Astrocyte (in vitro differentiated cells and primary cell): Measurements from ENCODE around the gene MRTFA. TPM values are rescaled to one million over a fixed set of nuclear protein-coding genes. Genes with fewer than 3 reads are reported as not detected.
"Not testable (repeated sequence)": the region's sequence is repeated elsewhere in the genome, so short reads cannot be mapped to it uniquely, and the experiment has no call there.

ENCODE experiments used
- DNase-seq: peaks from one replicate; pipeline ENCODE4 v3.0.0-alpha.2; 2010; ENCODE audit warnings: low read depth
- FAIRE-seq: peaks from 2 replicates; lab custom pipeline; 2011; peaks lifted over from hg19 to GRCh38; lab: Jason Lieb, UNC
- H2AFZ ChIP-seq: 2 replicates; pipeline ENCODE4 v1.6.0; 2012; ENCODE audit warnings: low read depth, low read length, inconsistent platforms
- H3K27ac ChIP-seq: 2 replicates; pipeline ENCODE4 v1.5.1; 2011; ENCODE audit warnings: low read depth, low read length, inconsistent platforms
- H3K27me3 ChIP-seq: 2 replicates; pipeline ENCODE4 v1.6.0; 2011; ENCODE audit warnings: low read length, inconsistent platforms; ENCODE audit not compliant: insufficient read depth
- H3K36me3 ChIP-seq: 2 replicates; pipeline ENCODE4 v1.5.1; 2011; ENCODE audit warnings: low read length, inconsistent platforms; ENCODE audit not compliant: insufficient read depth
- H3K4me1 ChIP-seq: 2 replicates; pipeline ENCODE4 v1.5.1; 2011; ENCODE audit warnings: low read length, inconsistent platforms; ENCODE audit not compliant: insufficient read depth
- H3K4me2 ChIP-seq: 2 replicates; pipeline ENCODE4 v1.6.0; 2012; ENCODE audit warnings: low read length, inconsistent platforms
- H3K4me3 ChIP-seq: 2 replicates; pipeline ENCODE4 v1.5.1; 2011; ENCODE audit warnings: low read depth, mild to moderate bottlenecking, low read length, inconsistent platforms; ENCODE audit not compliant: insufficient read depth
- H3K79me2 ChIP-seq: 2 replicates; pipeline ENCODE4 v1.6.0; 2012; ENCODE audit warnings: mild to moderate bottlenecking, low read length, inconsistent platforms; ENCODE audit not compliant: insufficient read depth
- H3K9ac ChIP-seq: 2 replicates; pipeline ENCODE4 v1.6.0; 2012; ENCODE audit warnings: mild to moderate bottlenecking, low read length, inconsistent platforms
- H3K9me3 ChIP-seq: 2 replicates; pipeline ENCODE4 v1.5.1; 2012; ENCODE audit warnings: low read depth, mild to moderate bottlenecking, low read length, inconsistent platforms; ENCODE audit not compliant: insufficient read depth
- H4K20me1 ChIP-seq: 2 replicates; pipeline ENCODE4 v1.6.0; 2012; ENCODE audit warnings: low read length, inconsistent platforms; ENCODE audit not compliant: insufficient read depth
- H3K27ac Mint-ChIP-seq: one replicate; pipeline ENCODE4 v1.8.0; 2021; ENCODE audit warnings: mild to moderate bottlenecking, mixed read lengths; ENCODE audit not compliant: unreplicated experiment
- H3K27me3 Mint-ChIP-seq: one replicate; pipeline ENCODE4 v1.8.0; 2021; ENCODE audit warnings: low read depth, mixed read lengths; ENCODE audit not compliant: unreplicated experiment
- H3K36me3 Mint-ChIP-seq: one replicate; pipeline ENCODE4 v1.8.0; 2021; ENCODE audit warnings: low read depth, mixed read lengths; ENCODE audit not compliant: unreplicated experiment
- H3K4me1 Mint-ChIP-seq: one replicate; pipeline ENCODE4 v1.8.0; 2021; ENCODE audit warnings: low read depth, mixed read lengths; ENCODE audit not compliant: unreplicated experiment
- H3K4me3 Mint-ChIP-seq: one replicate; pipeline ENCODE4 v1.8.0; 2021; ENCODE audit warnings: mild to moderate bottlenecking, moderate library complexity, mixed read lengths; ENCODE audit not compliant: unreplicated experiment
- H3K9me3 Mint-ChIP-seq: one replicate; pipeline ENCODE4 v1.8.0; 2021; ENCODE audit warnings: mild to moderate bottlenecking, mixed read lengths; ENCODE audit not compliant: unreplicated experiment
- CTCF ChIP-seq: IDR thresholded peaks from 2 replicates; pipeline ENCODE4 v1.5.1; 2011; ENCODE audit warnings: low read depth, mild to moderate bottlenecking, inconsistent platforms, low read length, moderate library complexity; ENCODE audit not compliant: insufficient read depth
- EZH2 ChIP-seq: IDR thresholded peaks from 2 replicates; pipeline ENCODE4 v1.6.1; 2012; ENCODE audit warnings: mild to moderate bottlenecking, low read length, inconsistent platforms; ENCODE audit not compliant: insufficient read depth
- total RNA-seq: library from RNA; stranded (reverse); gene quantifications from 2 replicates; pipeline ENCODE4 v1.2.1, GENCODE V29; 2021

The MRTFA gene
- total RNA-seq, 1 donor from 2014 or later: 74.3 TPM

GRCh38 chr22:40660730-40661129, 24.2 kb upstream of the MRTFA start:
- H3K27ac Mint-ChIP-seq: no peak overlapping the region
- H3K9me3 ChIP-seq: no peaks in the 10 kb centered on the region
- no peak overlapping the region for H2AFZ ChIP-seq
- no peak overlapping the region for H3K4me2 ChIP-seq
- no peak overlapping the region for H3K4me3 Mint-ChIP-seq
- H3K4me1 Mint-ChIP-seq: no peaks in the 10 kb centered on the region
- FAIRE-seq (no peak), DNase-seq (no peak)
- no peak overlapping the region for H3K9ac ChIP-seq
- no peak overlapping the region for H3K4me3 ChIP-seq
- peaks cover 7% of the 10 kb centered on the region for H3K27me3 Mint-ChIP-seq
- no peaks in the 10 kb centered on the region for H3K27me3 ChIP-seq
- no peaks in the 10 kb centered on the region for H3K36me3 ChIP-seq
- H3K9me3 Mint-ChIP-seq: peaks cover 4% of the 10 kb centered on the region
- no peaks in the 10 kb centered on the region for H3K4me1 ChIP-seq
- no peaks in the 10 kb centered on the region for H3K79me2 ChIP-seq
- no peak overlapping the region for H3K27ac ChIP-seq
- H3K36me3 Mint-ChIP-seq: no peaks in the 10 kb centered on the region
- TF ChIP-seq CTCF (no peak), EZH2 (no peak)
- no peaks in the 10 kb centered on the region for H4K20me1 ChIP-seq

DNA sequence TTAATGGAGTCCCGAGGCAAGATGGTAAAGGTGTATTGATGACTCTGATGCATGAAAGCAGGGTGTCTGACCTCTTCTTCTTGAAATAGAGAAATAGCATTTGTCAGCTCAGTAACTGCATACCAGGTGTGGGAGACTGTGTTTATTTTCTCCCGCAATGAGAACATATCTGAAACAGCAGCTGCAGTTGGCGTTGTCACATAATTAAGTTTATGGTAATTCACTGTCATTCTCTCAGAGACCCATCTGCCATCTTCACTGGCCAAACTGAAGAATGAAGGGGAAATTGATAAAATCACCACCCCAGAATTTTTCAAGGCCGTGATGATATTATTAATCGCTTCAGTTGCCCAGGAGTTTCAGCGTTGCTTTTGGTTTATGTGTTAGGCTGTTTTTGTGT, 22.6 kb upstream of the MRTFA start:
- Histone ChIP-seq H3K4me1 (peaks cover 9% of the 10 kb centered on the region), H3K79me2 (no peaks in the 10 kb centered on the region), H2AFZ (no peak overlapping the region), H3K27ac (no peak overlapping the region), H3K9me3 (no peaks in the 10 kb centered on the region), H4K20me1 (no peaks in the 10 kb centered on the region), H3K27me3 (no peaks in the 10 kb centered on the region), H3K4me2 (no peak overlapping the region), H3K9ac (no peak overlapping the region), H3K4me3 (no peak overlapping the region), H3K36me3 (no peaks in the 10 kb centered on the region)
- DNase-seq (no peak), FAIRE-seq (no peak)
- peaks cover 8% of the 10 kb centered on the region for H3K4me1 Mint-ChIP-seq
- TF ChIP-seq EZH2: no peak
- no peak for TF ChIP-seq CTCF
- no peak overlapping the region for H3K4me3 Mint-ChIP-seq
- H3K27ac Mint-ChIP-seq: no peak overlapping the region
- peaks cover 7% of the 10 kb centered on the region for H3K27me3 Mint-ChIP-seq
- peaks cover 4% of the 10 kb centered on the region for H3K9me3 Mint-ChIP-seq
- no peaks in the 10 kb centered on the region for H3K36me3 Mint-ChIP-seq

GRCh38 chr22:40656651-40657050, 20.1 kb upstream of the MRTFA start:
- H3K27ac ChIP-seq, H3K9me3 Mint-ChIP-seq, H2AFZ ChIP-seq, H3K4me3 ChIP-seq, H3K27me3 Mint-ChIP-seq, H3K4me3 Mint-ChIP-seq, H4K20me1 ChIP-seq, H3K79me2 ChIP-seq, H3K4me2 ChIP-seq, DNase-seq, FAIRE-seq, H3K27me3 ChIP-seq, H3K27ac Mint-ChIP-seq, H3K36me3 ChIP-seq, H3K36me3 Mint-ChIP-seq, H3K9me3 ChIP-seq, H3K9ac ChIP-seq: not testable (repeated sequence)
- peaks cover 19% of the 10 kb centered on the region for H3K4me1 Mint-ChIP-seq
- peaks cover 20% of the 10 kb centered on the region for H3K4me1 ChIP-seq

- H3K4me2 ChIP-seq, H3K9me3 ChIP-seq, H3K36me3 ChIP-seq, DNase-seq, H3K27ac Mint-ChIP-seq, H3K27ac ChIP-seq, H3K9me3 Mint-ChIP-seq, H4K20me1 ChIP-seq, H3K79me2 ChIP-seq, H3K36me3 Mint-ChIP-seq, FAIRE-seq, H3K4me3 Mint-ChIP-seq, H3K27me3 ChIP-seq, H3K4me3 ChIP-seq, H3K9ac ChIP-seq, H3K27me3 Mint-ChIP-seq, H2AFZ ChIP-seq: not testable (repeated sequence)
- peaks cover 21% of the 10 kb centered on the region for H3K4me1 Mint-ChIP-seq
- H3K4me1 ChIP-seq: peaks cover 26% of the 10 kb centered on the region
Measured at GRCh38 chr22:40655941-40656340, 19.4 kb upstream of the MRTFA start.
